HCT116 (cell line): ENCODE data around the gene FREM3. TPM values are rescaled to one million over a fixed set of nuclear protein-coding genes. Genes with fewer than 3 reads are reported as not detected.

Experiments
- ATAC-seq: fragments of 200-7000 bp; cut with Tn5 transposase; 2 replicates; pipeline ENCODE4 v1.9.1; 2020; ENCODE audit warnings: mild to moderate bottlenecking, moderate library complexity
- BruUV-seq: library from RNA; stranded (reverse); fragments of 400-500 nt; replicated peaks from 2 replicates; lab custom pipeline; 2021; lab: Mats Ljungman, UMichigan
- CTCF ChIA-PET: fragments of 300-600 bp; sonication (Branson Sonifier 250); formaldehyde crosslinking; loops from one replicate; lab custom pipeline; 2021; ENCODE audit warnings: antibody characterized with exemption; lab: Charles Lee
- POLR2A ChIA-PET: fragments of 300-600, 350-600 bp; sonication (Branson Sonifier 250); formaldehyde crosslinking; loops from one replicate; lab custom pipeline; 2021; ENCODE audit warnings: antibody characterized with exemption; lab: Charles Lee
- RAD21 ChIA-PET, 2 experiments: fragments of 300-600 bp; sonication (Branson Sonifier 250); formaldehyde crosslinking; loops; one replicate each; lab custom pipeline; 2023; ENCODE audit warnings: low total read pairs in 2 of 2; ENCODE audit not compliant: uncharacterized antibody in 2 of 2, unreplicated experiment in 2 of 2, low non-redundant PET in 1 of 2; lab: Charles Lee
- DNase-seq: peaks from one replicate; pipeline ENCODE4 v3.0.0-alpha.2; 2010; ENCODE audit warnings: low read depth, low spot score
- H2AFZ ChIP-seq: fragments of 200-600 bp; shearing (Covaris generic), sonication (generic); 2 replicates; pipeline ENCODE4 v1.6.1; 2017; ENCODE audit warnings: low read depth, mixed run types, mixed read lengths, antibody characterized with exemption, low read length; ENCODE audit not compliant: poor library complexity, severe bottlenecking
- H3K27ac ChIP-seq: 2 replicates; pipeline ENCODE4 v1.5.1; 2012; ENCODE audit warnings: low read depth, low read length
- H3K27me3 ChIP-seq: fragments of 200-600 bp; sonication (generic); 2 replicates; pipeline ENCODE4 v1.6.1; 2016; ENCODE audit warnings: mixed run types, low read length, mixed read lengths; ENCODE audit not compliant: insufficient read depth
- H3K36me3 ChIP-seq, 2 experiments: fragments of 200-500 bp in 1 of 2; fragments of 200-600 bp in 1 of 2; sonication (Bioruptor generic) in 1 of 2; sonication (generic) in 1 of 2; 2 replicates each; pipeline versions ENCODE4 v1.5.1 to v1.6.1; 2014 to 2016; ENCODE audit warnings: low read length in 2 of 2, inconsistent platforms in 1 of 2, mixed read lengths in 1 of 2, mixed run types in 1 of 2; ENCODE audit not compliant: insufficient read depth in 2 of 2, control insufficient read depth in 1 of 2
- H3K4me1 ChIP-seq, 2 experiments: fragments of 200-600 bp in 1 of 2; sonication (generic) in 1 of 2; 2 replicates each; pipeline versions ENCODE4 v1.5.1 to v1.6.1; 2012 to 2017; ENCODE audit warnings: low read length in 2 of 2, inconsistent platforms in 1 of 2, mild to moderate bottlenecking in 1 of 2, mixed read lengths in 1 of 2, mixed run types in 1 of 2, moderate library complexity in 1 of 2; ENCODE audit not compliant: insufficient read depth in 2 of 2, control insufficient read depth in 1 of 2
- H3K4me2 ChIP-seq: fragments of 200-600 bp; sonication (generic); 2 replicates; pipeline ENCODE4 v1.6.1; 2017; ENCODE audit warnings: mixed run types, low read length, mixed read lengths
- H3K4me3 ChIP-seq, 2 experiments: fragments of 200-600 bp in 1 of 2; sonication (generic) in 1 of 2; replicated peaks in 1 of 2; 2 replicates each; pipeline ENCODE4 v1.5.1; 2011 to 2016; ENCODE audit warnings: low read length in 2 of 2, control low read depth in 1 of 2, low read depth in 1 of 2, mild to moderate bottlenecking in 1 of 2, mixed read lengths in 1 of 2, mixed run types in 1 of 2
- H3K79me2 ChIP-seq: fragments of 200-600 bp; sonication (generic); 2 replicates; pipeline ENCODE4 v1.6.1; 2017; ENCODE audit warnings: mild to moderate bottlenecking, mixed run types, low read length, moderate library complexity, mixed read lengths; ENCODE audit not compliant: insufficient read depth
- H3K9ac ChIP-seq: fragments of 200-600 bp; sonication (generic); 2 replicates; pipeline ENCODE4 v1.6.1; 2016; ENCODE audit warnings: low read length, mixed read lengths
- H3K9me2 ChIP-seq: fragments of 200-600 bp; sonication (generic), shearing (Covaris generic); 2 replicates; pipeline ENCODE4 v1.6.1; 2017; ENCODE audit warnings: mixed run types, mild to moderate bottlenecking, moderate library complexity; ENCODE audit not compliant: insufficient read depth
- H3K9me3 ChIP-seq, 2 experiments: fragments of 200-500 bp in 1 of 2; fragments of 200-600 bp in 1 of 2; sonication (Bioruptor generic) in 1 of 2; sonication (generic) in 1 of 2; 2 replicates each; pipeline ENCODE4 v1.6.1; 2014 to 2017; ENCODE audit warnings: low read length in 2 of 2, mixed read lengths in 2 of 2, inconsistent platforms in 1 of 2, low read depth in 1 of 2, mild to moderate bottlenecking in 1 of 2, mixed run types in 1 of 2, moderate library complexity in 1 of 2; ENCODE audit not compliant: control insufficient read depth in 1 of 2, insufficient read depth in 1 of 2
- H4K20me1 ChIP-seq: fragments of 200-600 bp; sonication (generic), shearing (Covaris generic); 2 replicates; pipeline ENCODE4 v1.6.1; 2017; ENCODE audit warnings: mixed run types, mild to moderate bottlenecking, moderate library complexity; ENCODE audit not compliant: insufficient read depth
- CBX3 ChIP-seq: IDR thresholded peaks from 2 replicates; pipeline ENCODE4 v1.6.1; 2012; ENCODE audit warnings: low read depth
- EGR1 ChIP-seq: IDR thresholded peaks from 2 replicates; pipeline ENCODE4 v1.6.1; 2012; ENCODE audit warnings: low read depth
- ELF1 ChIP-seq: IDR thresholded peaks from 2 replicates; pipeline ENCODE4 v1.6.1; 2012; ENCODE audit warnings: low read depth, borderline replicate concordance
- EZH2 ChIP-seq: fragments of 200-600 bp; sonication (generic); IDR thresholded peaks from 2 replicates; pipeline ENCODE4 v1.6.1; 2017; ENCODE audit warnings: antibody characterized with exemption, mixed run types
- EZH2phosphoT487 ChIP-seq: fragments of 200-600 bp; IDR thresholded peaks from 2 replicates; pipeline ENCODE4 v1.6.1; 2018; ENCODE audit warnings: antibody characterized with exemption, borderline replicate concordance
- JUND ChIP-seq: IDR thresholded peaks from 2 replicates; pipeline ENCODE4 v1.6.1; 2012
- MAX ChIP-seq: IDR thresholded peaks from 2 replicates; pipeline ENCODE4 v1.6.1; 2012
- POLR2A ChIP-seq: IDR thresholded peaks from 2 replicates; pipeline ENCODE4 v1.7.0; 2011; ENCODE audit warnings: borderline replicate concordance; ENCODE audit not compliant: insufficient read depth, insufficient read length; ENCODE audit errors: extremely low read depth
- POLR2AphosphoS5 ChIP-seq: IDR thresholded peaks from 2 replicates; pipeline ENCODE4 v1.6.1; 2011; ENCODE audit warnings: mild to moderate bottlenecking, low read depth, low read length, moderate library complexity
- SIN3A ChIP-seq: IDR thresholded peaks from 2 replicates; pipeline ENCODE4 v1.6.1; 2012; ENCODE audit warnings: low read depth
- SRF ChIP-seq: IDR thresholded peaks from 2 replicates; pipeline ENCODE4 v1.6.1; 2012; ENCODE audit warnings: low read depth
- TCF7L2 ChIP-seq: IDR thresholded peaks from 2 replicates; pipeline ENCODE4 v1.7.0; 2011; ENCODE audit warnings: borderline replicate concordance, inconsistent platforms; ENCODE audit not compliant: insufficient read depth, insufficient read length; ENCODE audit errors: extremely low read depth
- ZFX ChIP-seq: fragments of 450-650 bp; IDR thresholded peaks from 2 replicates; pipeline ENCODE4 v1.6.1; 2017
- ZNF274 ChIP-seq: fragments of 200-500 bp; sonication (Bioruptor generic); IDR thresholded peaks from 2 replicates; pipeline ENCODE4 v1.6.1; 2014; ENCODE audit warnings: mild to moderate bottlenecking, low read depth, low read length, inconsistent platforms
- intact Hi-C: fragments of 100-400 bp; cut with micrococcal nuclease; formaldehyde crosslinking; loops from 2 replicates; pipeline ENCODE4 v1.10.0; 2022
- total RNA-seq: library from RNA; stranded (reverse); gene quantifications from one replicate; pipeline ENCODE4 v1.2.1, GENCODE V29; 2021; ENCODE audit not compliant: unreplicated experiment

The FREM3 gene
- total RNA-seq, 1 experiment from 2014 or later = not detected

GRCh38 chr4:143585548-143585947 is 114.9 kb downstream of the FREM3 start:
- Histone ChIP-seq H3K9me2 (no peaks in the 10 kb centered on the region), H4K20me1 (no peaks in the 10 kb centered on the region), H3K9me3 (0 out of 4 replicates have a peak, but pooled peaks cover 0 to 3% of the 10 kb centered on the region in 2 experiments), H3K4me3 (no peak overlapping the region), H3K79me2 (no peaks in the 10 kb centered on the region), H3K9ac (no peak overlapping the region), H3K27ac (no peak overlapping the region), H3K4me2 (no peak overlapping the region), H3K36me3 (no peaks in the 10 kb centered on the region), H2AFZ (no peak overlapping the region), H3K4me1 (no peaks in the 10 kb centered on the region), H3K27me3 (no peaks in the 10 kb centered on the region)
- POLR2A ChIA-PET = no interaction called here
- DNase-seq = no peak
- TF ChIP-seq EGR1 = no peak
- TF ChIP-seq JUND = no peak
- no peak for TF ChIP-seq TCF7L2
- TF ChIP-seq SIN3A = no peak
- no peak for TF ChIP-seq ELF1
- no peak for TF ChIP-seq EZH2phosphoT487
- no peak for TF ChIP-seq ZFX
- TF ChIP-seq POLR2A = no peak
- TF ChIP-seq SRF = no peak
- no peak for TF ChIP-seq ZNF274
- no peak for TF ChIP-seq CBX3
- no peak for TF ChIP-seq MAX
- no peak for TF ChIP-seq POLR2AphosphoS5
- TF ChIP-seq EZH2 = no peak
- RAD21 ChIA-PET = no interaction called here
- no peak for ATAC-seq
- BruUV-seq = no TSS peak
- intact Hi-C loops = loop anchor here (5.0 to 10.0 kb wide), 2 partner anchors 439 to 557 kb away; partner anchors contain the start of gene GYPA
- CTCF ChIA-PET = no interaction called here
